Heart left ventricle (tissue), 16 donors: ENCODE data around the gene SLC22A31. TPM values are rescaled to one million over a fixed set of nuclear protein-coding genes. Genes with fewer than 3 reads are reported as not detected.

Experiments
- ATAC-seq, 4 donors: fragments of 200-7000 bp; cut with Tn5 transposase; one replicate each; pipeline ENCODE4 v1.9.1; 2020 to 2022; ENCODE audit warnings: moderate library complexity in 4 of 4, mild to moderate bottlenecking in 3 of 4, moderate number of reproducible peaks in 1 of 4
- DNase-seq, 5 donors: peaks; one replicate each; pipeline ENCODE4 v3.0.0-alpha.2; 2020
- H3K27ac ChIP-seq, 12 donors: fragments of 200-600 bp; sonication (generic) in 4 of 12; one replicate each; pipeline versions ENCODE4 v1.5.0 to v1.8.0; 2016 to 2022; ENCODE audit warnings: mild to moderate bottlenecking in 2 of 12
- H3K27me3 ChIP-seq, 9 donors: fragments of 200-600 bp; sonication (generic) in 2 of 9; one replicate each; pipeline versions ENCODE4 v1.5.1 to v1.8.0; 2016 to 2022; ENCODE audit warnings: mild to moderate bottlenecking in 3 of 9
- H3K36me3 ChIP-seq, 9 donors: fragments of 200-600 bp; sonication (generic) in 2 of 9; one replicate each; pipeline versions ENCODE4 v1.5.0 to v1.8.0; 2018 to 2022; ENCODE audit warnings: mild to moderate bottlenecking in 2 of 9
- H3K4me1 ChIP-seq, 12 donors: fragments of 200-600 bp; sonication (generic) in 4 of 12; one replicate each; pipeline versions ENCODE4 v1.5.0 to v1.8.0; 2016 to 2022; ENCODE audit warnings: mild to moderate bottlenecking in 3 of 12
- H3K4me3 ChIP-seq, 12 donors: fragments of 200-600 bp; sonication (generic) in 4 of 12; one replicate each; pipeline versions ENCODE4 v1.5.0 to v1.8.0; 2017 to 2022; ENCODE audit warnings: mild to moderate bottlenecking in 9 of 12, moderate library complexity in 4 of 12
- H3K9me3 ChIP-seq, 12 donors: fragments of 200-600 bp; sonication (generic) in 4 of 12; one replicate each; pipeline versions ENCODE4 v1.5.0 to v1.8.0; 2016 to 2022; ENCODE audit warnings: mild to moderate bottlenecking in 1 of 12
- CTCF ChIP-seq, 12 donors: fragments of 200-600 bp; sonication (generic) in 4 of 12; IDR thresholded peaks; one replicate each; pipeline versions ENCODE4 v1.5.0 to v1.8.0; 2018 to 2022; ENCODE audit warnings: antibody characterized with exemption in 12 of 12, mild to moderate bottlenecking in 5 of 12
- POLR2A ChIP-seq, 2 donors: fragments of 450-650 bp; IDR thresholded peaks; one replicate each; pipeline ENCODE4 v1.6.1; 2017; ENCODE audit warnings: antibody characterized with exemption in 2 of 2, mild to moderate bottlenecking in 2 of 2, moderate library complexity in 2 of 2
- WGBS, 4 donors: extraction: QIAGEN DNeasy Blood & Tissue Kit in 2 of 4; methylation state at CpG; one replicate each; pipeline versions ENCODE4 v1.1.5 to v1.1.7; 2013 to 2018; 5-methylcytosine and 5-hydroxymethylcytosine counted together
- intact Hi-C, 10 donors: fragments of 100-400 bp; cut with DNase I; formaldehyde crosslinking; loops; one replicate each; pipeline versions ENCODE4 v1.11.1 to v1.14.2; 2022
- polyA plus RNA-seq, 2 donors: library from polyadenylated mRNA; stranded (reverse); fragments of 200-250 nt; gene quantifications; one replicate each; pipeline ENCODE4 v1.2.3, GENCODE V29; 2013
- total RNA-seq, 9 donors: library from RNA; depleted of rRNA in 2 of 9; stranded (reverse); fragments of >200 nt in 2 of 9; fragmentation: NEBNext Ultra II Directional in 3 of 9; extraction: Animal tissue kit (Norgen Biotek cat#: 25700) in 3 of 9; gene quantifications; one replicate each; pipeline versions ENCODE4 v1.1.0 to v1.2.4, GENCODE V29; 2016 to 2023
- donor health status: ischemic (EF 13 %, LVEDD 7.1; RV severe dilation, severe dysfunction).
- donor health status: healthy with polysubstance abuse.
- donor health status: DM: no; HTN: yes; CAD: no.
- donor health status: DM: no; HTN: no; CAD: no.
- donor health status: ischemic (EF 25% LVEDD 6.9; RV normal size, moderate dysfunction).
- donor health status: ischemic (EF 25% LVEDD 5.7; RV mildly dilated, moderate dysfunction).
- donor health status: healthy.
- donor health status: DM: yes; HTN: yes; CAD: no.
- donor health status: ischemic (EF 35%, LVEDD 5.7; RV mildly dilated, moderate dysfunction).
- donor health status: nonischemic (EF 11% LVEDD 7.7; RV severe dilation, severe dysfunction).
- donor health status: DM: yes; HTN: yes; CAD: no.
- donor health status: PGD.
- donor health status: ischemic (EF 29% LVEDD 5.4; RV normal size, mild dysfunction).
- donor health status: nonischemic (EF 23%, LVEDD 6.1; RV moderate dilation, normal function).

The SLC22A31 gene
- total and polyA plus RNA-seq, 11 donors = 0.07 TPM; not detected in 10

- ATAC-seq (no peak), DNase-seq (no peak)
- no peak for TF ChIP-seq CTCF (IDR thresholded peaks at IDR 0.05)
- TF ChIP-seq POLR2A (IDR thresholded peaks at IDR 0.05) = no peak
- Histone ChIP-seq H3K4me1 (no peaks in the 10 kb centered on the region), H3K27ac (no peak overlapping the region), H3K4me3 (no peak overlapping the region), H3K9me3 (no peaks in the 10 kb centered on the region), H3K27me3 (peaks cover 0 to 43% (median 0%) of the 10 kb centered on the region in 9 donors), H3K36me3 (no peaks in the 10 kb centered on the region)
- intact Hi-C loops = loop anchor here in 5 of 10 donors (10.0 kb wide), 6 partner anchors 106 to 476 kb away; partner anchors contain the start of genes APRT (in 1 of the 5), GALNS (in 1 of the 5) and TRAPPC2L (in 1 of the 5)
- 74 to 78% (median 75%) methylated on average over 11 of the region's 11 CpGs for WGBS, 4 donors
Observed at GRCh38 chr16:89210165-89210903, 10.0 kb upstream of the SLC22A31 start.

- peaks cover 0 to 49% (median 4%) of the 10 kb centered on the region in 9 donors for H3K27me3 ChIP-seq
- no peaks in the 10 kb centered on the region for H3K9me3 ChIP-seq
- peak in 1 of 4 donors; percentile 9 for ATAC-seq
- H3K36me3 ChIP-seq = no peaks in the 10 kb centered on the region
- no peaks in the 10 kb centered on the region for H3K4me1 ChIP-seq
- no peak overlapping the region for H3K27ac ChIP-seq
- WGBS, 4 donors = 59 to 68% (median 62%) methylated on average over 15 of the region's 15 CpGs
- TF ChIP-seq POLR2A (IDR thresholded peaks at IDR 0.05) = no peak
- no peak for TF ChIP-seq CTCF (IDR thresholded peaks at IDR 0.05)
- no peak overlapping the region for H3K4me3 ChIP-seq
- DNase-seq = peak in 1 of 5 donors; percentile 6
- intact Hi-C loops = loop anchor here in 5 of 10 donors (10.0 kb wide), 6 partner anchors 105 to 475 kb away; partner anchors contain the start of genes APRT (in 1 of the 5), GALNS (in 1 of the 5) and TRAPPC2L (in 1 of the 5)
Observed at GRCh38 chr16:89209522-89210044, 9.2 kb upstream of the SLC22A31 start.

- WGBS, 4 donors = 78 to 95% (median 93%) methylated on average over 4 of the region's 4 CpGs
- no peak for ATAC-seq
- no peak overlapping the region for H3K4me3 ChIP-seq
- peaks cover 0 to 64% (median 12%) of the 10 kb centered on the region in 9 donors for H3K27me3 ChIP-seq
- intact Hi-C loops = no loop called here
- H3K4me1 ChIP-seq = no peaks in the 10 kb centered on the region
- no peaks in the 10 kb centered on the region for H3K36me3 ChIP-seq
- no peak for DNase-seq
- TF ChIP-seq CTCF (IDR thresholded peaks at IDR 0.05) (no peak), POLR2A (IDR thresholded peaks at IDR 0.05) (no peak)
- H3K9me3 ChIP-seq = no peaks in the 10 kb centered on the region
- no peak overlapping the region for H3K27ac ChIP-seq
Observed at GRCh38 chr16:89207993-89208392, 7.7 kb upstream of the SLC22A31 start.
